HG03066 (cell line): ENCODE measurements around the gene FPR3.
"Not testable (repeated sequence)": the region's sequence is repeated elsewhere in the genome, so short reads cannot be mapped to it uniquely, and the experiment has no call there.

Source experiments
- ATAC-seq: cut with Tn5 transposase; IDR thresholded peaks from one replicate; pipeline ENCODE4 v1.9.1; 2021; ENCODE audit warnings: low read depth; ENCODE audit not compliant: unreplicated experiment

The FPR3 gene

DNA sequence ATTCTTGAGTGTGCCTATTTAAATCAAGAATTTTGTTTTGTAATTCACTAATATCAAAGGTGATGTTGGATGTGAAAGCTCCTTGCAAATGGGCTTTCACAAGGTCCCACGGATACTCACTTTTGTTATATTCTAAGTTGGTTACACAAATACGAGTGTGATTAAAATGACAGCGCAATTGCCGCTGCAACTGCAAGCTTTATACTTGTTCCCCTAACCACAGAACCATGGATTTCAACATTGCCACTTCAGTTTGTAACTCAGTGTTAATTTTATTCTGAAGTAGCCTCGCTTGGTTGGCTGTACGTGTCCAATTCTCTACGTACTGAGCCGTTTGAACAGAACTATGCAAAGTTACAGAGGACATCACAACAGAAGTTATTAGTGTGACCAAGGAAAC is 10.4 kb downstream of the FPR3 start:
- not testable (repeated sequence) for ATAC-seq

DNA sequence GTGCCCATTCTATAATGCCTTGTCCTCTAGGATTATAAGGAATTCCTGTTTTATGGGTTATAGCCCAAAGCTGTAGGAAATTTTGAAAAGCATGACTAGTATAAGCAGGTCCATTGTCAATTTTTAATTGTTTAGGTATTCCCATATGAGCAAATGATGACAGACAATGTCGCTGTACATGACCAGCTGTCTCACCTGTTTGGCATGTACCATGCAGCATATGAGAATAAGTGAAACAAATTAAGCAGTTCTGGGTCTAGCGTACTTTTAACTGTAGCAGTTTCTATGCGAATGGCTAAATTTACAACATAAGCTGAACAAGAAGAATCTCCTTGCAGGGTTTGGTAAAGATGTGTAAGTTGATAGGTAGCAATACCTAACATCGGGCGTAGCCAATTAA is 11.6 kb downstream of the FPR3 start:
- ATAC-seq = not testable (repeated sequence)

DNA sequence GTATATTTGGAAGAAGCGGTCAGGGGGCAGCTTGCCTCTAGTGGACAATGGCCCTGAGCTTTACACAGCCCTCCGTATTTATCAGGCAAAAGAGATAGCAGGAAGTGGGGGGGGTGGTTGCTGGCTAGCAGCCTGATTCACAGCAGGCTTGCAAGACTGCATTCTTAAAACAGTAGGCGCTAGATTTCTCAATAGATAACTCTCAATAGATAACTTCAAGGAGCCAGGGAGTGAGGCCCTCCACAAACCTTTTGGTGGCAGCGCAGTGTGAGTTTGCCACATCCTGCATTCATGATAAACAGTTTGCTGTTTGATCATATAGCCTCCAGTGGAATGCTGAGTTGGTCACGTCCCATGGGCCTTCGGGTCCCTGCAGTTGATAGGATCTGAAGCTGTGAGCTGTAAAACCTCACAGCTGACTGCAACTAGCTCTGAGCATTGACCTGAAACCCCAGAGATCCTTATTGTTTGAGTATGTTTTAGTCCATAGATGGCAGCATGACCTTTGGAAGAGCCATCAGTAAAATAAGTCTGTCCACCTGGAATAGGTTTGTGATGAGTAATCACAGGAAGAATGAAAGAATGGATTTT is 12.2 kb downstream of the FPR3 start:
- no peak for ATAC-seq

DNA sequence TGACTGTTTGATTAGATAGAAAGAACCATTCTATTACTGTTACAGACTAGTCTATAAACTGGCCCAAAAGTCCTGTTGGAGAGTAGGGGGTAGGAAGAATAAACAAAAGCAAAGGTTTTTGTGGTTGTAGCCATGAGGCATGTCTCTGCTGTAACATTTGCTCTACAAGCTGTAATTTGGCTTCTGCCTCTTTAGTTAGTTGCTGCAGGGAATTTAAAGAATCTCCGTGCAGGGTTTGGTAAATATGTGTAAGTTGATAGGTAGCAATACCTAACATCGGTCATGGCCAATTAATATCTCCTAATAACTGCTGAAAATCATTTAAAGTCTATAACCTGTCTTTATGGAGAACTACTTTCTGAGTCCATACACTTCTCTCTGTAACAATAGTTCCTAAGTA is 13.0 kb downstream of the FPR3 start:
- ATAC-seq = no peak

DNA sequence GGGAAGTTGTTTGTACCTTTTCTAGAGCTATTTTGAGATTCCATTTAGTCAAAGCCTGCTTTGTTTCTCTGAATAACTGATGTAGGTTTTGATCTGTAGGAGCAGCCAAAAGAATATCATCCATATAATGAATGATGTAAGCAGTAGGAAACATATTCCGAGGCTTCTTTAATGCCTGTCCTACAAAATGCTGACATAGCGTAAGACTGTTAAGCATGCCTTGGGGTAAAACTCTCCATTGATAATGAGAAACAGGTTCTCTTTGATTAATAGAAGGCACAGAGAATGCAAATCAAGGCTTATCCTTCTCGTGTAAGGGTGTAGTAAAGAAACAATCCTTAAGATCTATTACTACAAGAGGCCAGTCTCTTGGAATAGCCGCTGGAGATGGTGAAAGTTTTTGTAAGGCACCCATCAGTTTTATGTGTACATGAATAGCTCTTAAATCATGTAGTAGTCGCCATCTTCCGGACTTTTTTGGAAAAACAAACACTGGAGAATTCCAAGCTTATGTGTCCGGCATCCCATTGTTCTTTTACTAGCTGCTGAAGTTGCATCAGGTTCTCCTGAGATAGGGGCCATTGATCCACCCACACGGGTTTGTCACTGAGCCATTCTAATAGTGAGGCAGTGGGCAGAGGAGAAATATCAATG is 13.5 kb downstream of the FPR3 start:
- ATAC-seq = no peak

- no peak for ATAC-seq
Measured at GRCh38 chr19:51809787-51810186, 14.8 kb downstream of the FPR3 start.

- no peak for ATAC-seq
Measured at GRCh38 chr19:51810223-51810622, 15.3 kb downstream of the FPR3 start.

- ATAC-seq = no peak
Measured at GRCh38 chr19:51811344-51811743, 16.4 kb downstream of the FPR3 start.

DNA sequence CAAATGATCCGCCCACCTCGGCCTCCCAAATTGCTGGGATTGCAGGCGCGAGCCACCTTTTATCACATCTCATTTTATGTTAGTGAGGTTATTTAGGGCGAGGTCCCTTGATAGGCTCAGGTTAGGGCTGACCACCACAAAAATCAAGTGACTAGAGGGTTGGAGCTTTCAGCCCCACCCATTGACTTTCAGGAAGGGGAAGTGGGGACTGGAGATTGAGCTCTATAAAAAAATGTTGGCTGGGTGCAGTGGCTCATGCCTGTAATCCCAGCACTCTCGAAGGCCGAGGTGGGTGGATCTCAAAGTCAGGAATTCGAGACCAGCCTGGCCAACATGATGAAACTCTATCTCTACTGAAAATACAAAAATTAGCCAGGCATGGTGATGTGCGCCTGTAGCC is 20.1 kb downstream of the FPR3 start:
- no peak for ATAC-seq

- no peak for ATAC-seq
Measured at GRCh38 chr19:51816711-51817110, 21.8 kb downstream of the FPR3 start.

DNA sequence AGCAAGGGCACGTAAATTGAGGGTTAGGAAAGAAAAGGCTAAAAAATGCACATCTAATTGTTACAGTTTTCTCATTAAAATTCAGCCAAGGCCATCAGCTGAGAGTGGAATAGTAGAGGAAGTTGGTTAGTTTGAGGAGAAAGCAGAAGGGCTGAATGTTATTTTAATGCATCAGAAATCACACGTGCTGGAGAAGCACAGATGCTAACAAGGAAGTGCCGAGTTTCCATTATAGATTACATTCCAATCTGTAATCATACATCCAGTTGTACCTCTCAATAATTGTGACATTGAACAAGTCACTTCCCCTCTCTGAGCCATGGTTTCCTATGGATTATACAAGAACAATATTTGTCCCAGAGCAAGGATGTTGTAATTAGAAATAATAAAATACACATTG is 25.1 kb downstream of the FPR3 start:
- ATAC-seq = no peak

- ATAC-seq = no peak
Measured at GRCh38 chr19:51820831-51821446, 26.0 kb downstream of the FPR3 start.

- no peak for ATAC-seq
Measured at GRCh38 chr19:51821456-51821855, 26.5 kb downstream of the FPR3 start.

GRCh38 chr19:51821921-51822320 is 27.0 kb downstream of the FPR3 start:
- no peak for ATAC-seq

GRCh38 chr19:51822325-51822724 is 27.4 kb downstream of the FPR3 start:
- no peak for ATAC-seq

GRCh38 chr19:51822946-51823345 is 28.0 kb downstream of the FPR3 start:
- ATAC-seq = no peak

DNA sequence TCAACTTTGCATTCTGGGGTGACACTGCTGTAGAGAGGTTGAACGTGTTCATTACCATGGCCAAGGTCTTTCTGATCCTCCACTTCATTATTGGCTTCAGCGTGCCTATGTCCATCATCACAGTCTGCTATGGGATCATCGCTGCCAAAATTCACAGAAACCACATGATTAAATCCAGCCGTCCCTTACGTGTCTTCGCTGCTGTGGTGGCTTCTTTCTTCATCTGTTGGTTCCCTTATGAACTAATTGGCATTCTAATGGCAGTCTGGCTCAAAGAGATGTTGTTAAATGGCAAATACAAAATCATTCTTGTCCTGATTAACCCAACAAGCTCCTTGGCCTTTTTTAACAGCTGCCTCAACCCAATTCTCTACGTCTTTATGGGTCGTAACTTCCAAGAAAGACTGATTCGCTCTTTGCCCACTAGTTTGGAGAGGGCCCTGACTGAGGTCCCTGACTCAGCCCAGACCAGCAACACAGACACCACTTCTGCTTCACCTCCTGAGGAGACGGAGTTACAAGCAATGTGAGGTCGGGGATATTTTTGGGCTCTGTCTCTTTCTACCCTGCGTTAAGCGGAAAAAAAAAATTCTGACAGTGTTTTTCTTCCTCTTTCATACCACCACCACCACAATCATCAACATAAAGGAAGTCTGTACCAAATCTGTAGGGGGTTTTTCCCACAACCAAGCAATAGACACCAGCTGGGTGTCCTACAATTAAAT is 29.5 kb downstream of the FPR3 start:
- no peak for ATAC-seq

DNA sequence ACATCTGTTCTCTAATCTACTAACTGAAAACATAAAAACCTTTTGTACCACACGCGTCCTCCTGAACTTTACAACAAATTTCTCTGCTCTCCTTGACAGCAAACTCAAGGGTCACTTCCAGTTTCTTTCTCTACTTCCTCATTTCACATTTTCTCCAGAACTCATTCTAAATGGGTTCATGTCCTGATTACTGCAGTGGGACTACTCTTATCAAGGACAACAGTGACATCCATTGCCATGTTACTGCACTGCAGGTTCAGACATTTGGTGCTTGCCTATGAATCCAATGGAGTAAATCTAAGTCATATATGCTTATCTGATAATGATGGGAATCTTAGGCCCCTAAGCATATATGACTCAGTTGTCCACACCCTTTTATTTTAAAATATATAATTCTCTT is 35.3 kb downstream of the FPR3 start:
- ATAC-seq = no peak

DNA sequence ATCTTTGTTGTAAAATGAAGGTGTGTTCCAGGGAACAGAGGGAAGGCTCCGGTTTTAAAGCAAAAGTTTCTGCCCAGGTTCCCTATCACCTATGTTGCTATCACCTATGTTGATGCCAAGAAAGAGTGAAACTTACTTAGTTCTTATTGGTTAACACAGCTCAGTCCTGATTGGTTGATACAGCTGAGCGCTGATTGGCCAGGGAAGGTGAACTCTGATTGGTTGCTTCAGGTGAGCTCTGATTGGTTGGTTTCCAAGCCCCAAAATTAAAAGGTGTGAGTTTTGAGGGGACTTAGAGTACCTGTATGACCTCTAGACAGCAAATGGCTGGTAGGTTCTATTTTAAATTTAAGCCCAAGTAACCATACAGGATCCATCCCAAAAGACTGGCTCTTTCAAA is 42.2 kb downstream of the FPR3 start:
- no peak for ATAC-seq

- no peak for ATAC-seq
Measured at GRCh38 chr19:51861870-51862622, 67.1 kb downstream of the FPR3 start.

DNA sequence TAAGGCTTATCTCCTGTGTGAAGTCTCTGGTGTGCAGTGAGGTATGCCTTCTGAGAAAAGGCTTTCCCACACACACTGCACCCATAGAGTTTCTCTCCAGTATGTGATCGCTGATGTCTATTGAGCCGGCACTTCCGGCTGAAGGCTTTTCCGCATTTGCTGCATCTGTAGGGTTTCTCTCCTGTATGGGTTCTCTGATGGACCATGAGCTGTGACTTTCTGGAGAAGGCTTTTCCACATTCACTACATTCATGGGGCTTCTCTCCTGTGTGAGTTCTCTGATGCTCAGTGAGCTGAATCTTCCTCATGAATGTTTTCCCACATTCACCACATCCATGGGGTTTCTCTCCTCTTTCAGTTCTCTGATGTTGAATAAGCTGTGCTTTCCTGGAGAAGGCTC is 78.1 kb downstream of the FPR3 start:
- no peak for ATAC-seq
